HEK293 (cell line): Measurements from ENCODE around the gene DRICH1.

Experiments used
- EGR2 ChIP-seq: fragments of 450-650 bp; formaldehyde crosslinking; IDR thresholded peaks from 2 replicates; pipeline ENCODE4 v1.5.1; 2016; ENCODE audit warnings: low read depth, missing biosample characterization, missing genetic modification characterization
- RBAK ChIP-seq: fragments of 450-650 bp; formaldehyde crosslinking; IDR thresholded peaks from 2 replicates; pipeline ENCODE4 v1.5.1; 2016; ENCODE audit warnings: missing biosample characterization, missing genetic modification characterization
- SETDB1 ChIP-seq: IDR thresholded peaks from one replicate; pipeline ENCODE4 v1.6.1; 2017; ENCODE audit warnings: mild to moderate bottlenecking, low read length, moderate library complexity, mixed read lengths; ENCODE audit not compliant: insufficient read length
- YY2 ChIP-seq: fragments of 450-650 bp; formaldehyde crosslinking; IDR thresholded peaks from 2 replicates; pipeline ENCODE4 v1.5.1; 2016; ENCODE audit warnings: missing biosample characterization, missing genetic modification characterization
- ZBTB17 ChIP-seq: fragments of 450-650 bp; formaldehyde crosslinking; IDR thresholded peaks from 2 replicates; pipeline ENCODE4 v1.5.1; 2016; ENCODE audit warnings: missing biosample characterization, missing genetic modification characterization
- ZFHX2 ChIP-seq: fragments of 450-650 bp; formaldehyde crosslinking; conservative IDR thresholded peaks from 2 replicates; pipeline ENCODE4 v1.5.1; 2016; ENCODE audit warnings: missing biosample characterization, missing genetic modification characterization
- ZFP37 ChIP-seq: fragments of 450-650 bp; formaldehyde crosslinking; IDR thresholded peaks from 2 replicates; pipeline ENCODE4 v1.5.1; 2016; ENCODE audit warnings: missing biosample characterization, missing genetic modification characterization
- ZNF155 ChIP-seq: fragments of 450-650 bp; formaldehyde crosslinking; IDR thresholded peaks from 2 replicates; pipeline ENCODE4 v1.5.1; 2016; ENCODE audit warnings: missing biosample characterization, missing genetic modification characterization
- ZNF157 ChIP-seq: fragments of 450-650 bp; formaldehyde crosslinking; IDR thresholded peaks from 2 replicates; pipeline ENCODE4 v1.5.1; 2016; ENCODE audit warnings: missing biosample characterization, missing genetic modification characterization
- ZNF19 ChIP-seq: fragments of 450-650 bp; formaldehyde crosslinking; IDR thresholded peaks from 2 replicates; pipeline ENCODE4; 2016; ENCODE audit warnings: missing biosample characterization, missing genetic modification characterization, low read depth
- ZNF24 ChIP-seq: fragments of 450-650 bp; formaldehyde crosslinking; IDR thresholded peaks from 2 replicates; pipeline ENCODE4 v1.5.1; 2016; ENCODE audit warnings: missing biosample characterization, missing genetic modification characterization
- ZNF292 ChIP-seq: fragments of 450-650 bp; formaldehyde crosslinking; IDR thresholded peaks from 2 replicates; pipeline ENCODE4 v1.5.1; 2016; ENCODE audit warnings: low read depth, missing biosample characterization, missing genetic modification characterization, borderline replicate concordance
- ZNF404 ChIP-seq: fragments of 450-650 bp; formaldehyde crosslinking; IDR thresholded peaks from 2 replicates; pipeline ENCODE4 v1.5.1; 2017; ENCODE audit warnings: missing biosample characterization, missing genetic modification characterization
- ZNF514 ChIP-seq: fragments of 450-650 bp; formaldehyde crosslinking; IDR thresholded peaks from 2 replicates; pipeline ENCODE4 v1.5.1; 2016; ENCODE audit warnings: missing biosample characterization, missing genetic modification characterization
- ZNF530 ChIP-seq: fragments of 450-650 bp; formaldehyde crosslinking; IDR thresholded peaks from 2 replicates; pipeline ENCODE4 v1.5.1; 2016; ENCODE audit warnings: low read depth, missing biosample characterization, missing genetic modification characterization
- ZNF555 ChIP-seq: fragments of 450-650 bp; formaldehyde crosslinking; conservative IDR thresholded peaks from 2 replicates; pipeline ENCODE4 v1.5.1; 2017; ENCODE audit warnings: missing biosample characterization, mild to moderate bottlenecking, missing genetic modification characterization, inconsistent platforms
- ZNF558 ChIP-seq: fragments of 450-650 bp; formaldehyde crosslinking; IDR thresholded peaks from 2 replicates; pipeline ENCODE4 v1.5.1; 2016; ENCODE audit warnings: missing biosample characterization, missing genetic modification characterization
- ZNF585B ChIP-seq: fragments of 450-650 bp; formaldehyde crosslinking; IDR thresholded peaks from 2 replicates; pipeline ENCODE4 v1.5.1; 2016; ENCODE audit warnings: missing biosample characterization, missing genetic modification characterization
- ZNF596 ChIP-seq: fragments of 450-650 bp; IDR thresholded peaks from 2 replicates; pipeline ENCODE4 v1.5.0; 2018; ENCODE audit warnings: missing biosample characterization, mild to moderate bottlenecking, missing genetic modification characterization, moderate library complexity
- ZSCAN18 ChIP-seq: fragments of 450-650 bp; formaldehyde crosslinking; IDR thresholded peaks from 2 replicates; pipeline ENCODE4 v1.5.1; 2016; ENCODE audit warnings: missing biosample characterization, missing genetic modification characterization
- ZSCAN30 ChIP-seq: fragments of 450-650 bp; IDR thresholded peaks from 2 replicates; pipeline ENCODE4 v1.5.1; 2018; ENCODE audit warnings: missing biosample characterization, mild to moderate bottlenecking, missing genetic modification characterization, moderate library complexity
- ZSCAN4 ChIP-seq: fragments of 450-650 bp; formaldehyde crosslinking; IDR thresholded peaks from 2 replicates; pipeline ENCODE4 v1.5.1; 2017; ENCODE audit warnings: missing biosample characterization, missing genetic modification characterization
- TF ChIP-seq, protein P1 (sequence below): fragments of 450-650 bp; formaldehyde crosslinking; IDR thresholded peaks from 2 replicates; pipeline ENCODE4 v1.5.1; 2016; ENCODE audit warnings: missing biosample characterization, missing genetic modification characterization

DRICH1 gene

GRCh38 chr22:23608583-23608982 is 23.5 kb downstream of the DRICH1 start (continued):
- TF ChIP-seq ZNF292 (tag by site-specific recombination) (no peak), EGR2 (tag by site-specific recombination) (peak; percentile 52; the same call in 1 of the 2 replicates), ZNF19 (tag by site-specific recombination) (no peak), ZFHX2 (tag by site-specific recombination) (peak; percentile 58), ZSCAN30 (tag by site-specific recombination) (no peak), ZNF404 (no peak), SETDB1 (no peak), ZSCAN18 (tag by site-specific recombination) (no peak), ZNF24 (tag by site-specific recombination) (no peak), ZNF555 (tag by site-specific recombination) (no peak), RBAK (tag by site-specific recombination) (no peak), ZNF558 (no peak), ZNF596 (tag by site-specific recombination) (no peak), ZNF585B (tag by site-specific recombination) (no peak), ZNF157 (tag by site-specific recombination) (no peak), YY2 (tag by site-specific recombination) (no peak), ZNF530 (tag by site-specific recombination) (no peak), ZFP37 (tag by site-specific recombination) (no peak), ZSCAN4 (tag by site-specific recombination) (no peak), ZBTB17 (no peak), ZNF514 (tag by site-specific recombination) (no peak), ZNF155 (tag by site-specific recombination) (no peak)
- TF ChIP-seq, protein P1, sequence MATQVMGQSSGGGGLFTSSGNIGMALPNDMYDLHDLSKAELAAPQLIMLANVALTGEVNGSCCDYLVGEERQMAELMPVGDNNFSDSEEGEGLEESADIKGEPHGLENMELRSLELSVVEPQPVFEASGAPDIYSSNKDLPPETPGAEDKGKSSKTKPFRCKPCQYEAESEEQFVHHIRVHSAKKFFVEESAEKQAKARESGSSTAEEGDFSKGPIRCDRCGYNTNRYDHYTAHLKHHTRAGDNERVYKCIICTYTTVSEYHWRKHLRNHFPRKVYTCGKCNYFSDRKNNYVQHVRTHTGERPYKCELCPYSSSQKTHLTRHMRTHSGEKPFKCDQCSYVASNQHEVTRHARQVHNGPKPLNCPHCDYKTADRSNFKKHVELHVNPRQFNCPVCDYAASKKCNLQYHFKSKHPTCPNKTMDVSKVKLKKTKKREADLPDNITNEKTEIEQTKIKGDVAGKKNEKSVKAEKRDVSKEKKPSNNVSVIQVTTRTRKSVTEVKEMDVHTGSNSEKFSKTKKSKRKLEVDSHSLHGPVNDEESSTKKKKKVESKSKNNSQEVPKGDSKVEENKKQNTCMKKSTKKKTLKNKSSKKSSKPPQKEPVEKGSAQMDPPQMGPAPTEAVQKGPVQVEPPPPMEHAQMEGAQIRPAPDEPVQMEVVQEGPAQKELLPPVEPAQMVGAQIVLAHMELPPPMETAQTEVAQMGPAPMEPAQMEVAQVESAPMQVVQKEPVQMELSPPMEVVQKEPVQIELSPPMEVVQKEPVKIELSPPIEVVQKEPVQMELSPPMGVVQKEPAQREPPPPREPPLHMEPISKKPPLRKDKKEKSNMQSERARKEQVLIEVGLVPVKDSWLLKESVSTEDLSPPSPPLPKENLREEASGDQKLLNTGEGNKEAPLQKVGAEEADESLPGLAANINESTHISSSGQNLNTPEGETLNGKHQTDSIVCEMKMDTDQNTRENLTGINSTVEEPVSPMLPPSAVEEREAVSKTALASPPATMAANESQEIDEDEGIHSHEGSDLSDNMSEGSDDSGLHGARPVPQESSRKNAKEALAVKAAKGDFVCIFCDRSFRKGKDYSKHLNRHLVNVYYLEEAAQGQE = peak; percentile 95
